K562 (cell line): Measurements from ENCODE around the gene TXK. TPM values are rescaled to one million over a fixed set of nuclear protein-coding genes. Genes with fewer than 3 reads are reported as not detected.

Experiments
- BCLAF1 ChIP-seq, 2 experiments: fragments of 450-650 bp in 1 of 2; IDR thresholded peaks; 2 replicates each; pipeline ENCODE4 v1.6.1; 2011 to 2017; ENCODE audit warnings: low read depth in 2 of 2, antibody characterized with exemption in 1 of 2, borderline replicate concordance in 1 of 2, low read length in 1 of 2, mild to moderate bottlenecking in 1 of 2, mixed read lengths in 1 of 2; ENCODE audit not compliant: control insufficient read depth in 1 of 2
- KLF6 ChIP-seq: fragments of 250-450 bp; sonication (Bioruptor Pico); IDR thresholded peaks from 2 replicates; pipeline ENCODE4 v1.4.0; 2020; ENCODE audit warnings: mild to moderate bottlenecking, moderate library complexity, borderline replicate concordance
- RNF219 ChIP-seq: fragments of 250-450 bp; sonication (Bioruptor Pico); IDR thresholded peaks from 2 replicates; pipeline ENCODE4 v1.5.0; 2022; ENCODE audit warnings: mild to moderate bottlenecking
- SMAD2 ChIP-seq: fragments of 150-350 bp; IDR thresholded peaks from 2 replicates; pipeline ENCODE4 v1.6.1; 2014; ENCODE audit warnings: low read depth, mild to moderate bottlenecking, low read length
- STAG1 ChIP-seq: sonication (generic); formaldehyde crosslinking; IDR thresholded peaks from 2 replicates; pipeline ENCODE4 v1.5.0; 2020; ENCODE audit warnings: missing genetic modification reagents, borderline replicate concordance
- ZNF449 ChIP-seq: fragments of 250-450 bp; sonication (Bioruptor Pico); IDR thresholded peaks from 2 replicates; pipeline ENCODE4 v1.8.0; 2022; ENCODE audit warnings: moderate library complexity, mild to moderate bottlenecking, inconsistent platforms
- ZNF518B ChIP-seq: fragments of 250-450 bp; sonication (Bioruptor Pico); IDR thresholded peaks from 2 replicates; pipeline ENCODE4 v1.5.0; 2021; ENCODE audit warnings: mild to moderate bottlenecking, moderate library complexity
- polyA plus RNA-seq, 8 experiments: library from polyadenylated mRNA; depleted of rRNA in 4 of 8; stranded (reverse) in 5 of 8; unstranded in 3 of 8; fragments of >200 nt; fragmentation: Nextera tagmentation in 2 of 8; fragmentation: Illumina TruSeq in 1 of 8; extraction: Ambion mirVana in 2 of 8; extraction: Trizol in 1 of 8; gene quantifications; 2 replicates each; pipeline versions ENCODE4 v1.2.1 to v1.2.3, GENCODE V29; 2011 to 2014; ENCODE audit warnings: inconsistent platforms in 1 of 8, missing spikeins in 1 of 8
- total RNA-seq, 7 experiments: library from RNA; depleted of rRNA in 6 of 7; stranded (reverse); fragments of >200 nt in 6 of 7; fragmentation: Illumina TruSeq in 2 of 7; extraction: Trizol in 2 of 7; gene quantifications; 2 replicates each; pipeline versions ENCODE4 v1.2.1 to v1.2.3, GENCODE V29; 2011 to 2021; ENCODE audit warnings: low replicate concordance in 1 of 7
- TF ChIP-seq, protein P1 (sequence below): sonication (generic); formaldehyde crosslinking; IDR thresholded peaks from 2 replicates; pipeline ENCODE4 v1.8.0; 2022; ENCODE audit warnings: mild to moderate bottlenecking, missing genetic modification reagents
- TF ChIP-seq, protein P2 (sequence below), 3 experiments: IDR thresholded peaks in 2 of 3; conservative IDR thresholded peaks in 1 of 3; 2 replicates each; pipeline ENCODE4 v1.5.1; 2011 to 2012; ENCODE audit warnings: low read length in 3 of 3, mild to moderate bottlenecking in 3 of 3, control low read depth in 2 of 3, improper control_type of control experiment in 1 of 3, inconsistent platforms in 1 of 3, low read depth in 1 of 3, mixed read lengths in 1 of 3, moderate library complexity in 1 of 3; ENCODE audit not compliant: insufficient read depth in 2 of 3

The TXK gene
- total and polyA plus RNA-seq, 9 of the 15 experiments (the other 6 are each of a cell fraction or from before 2014, with no cell fraction given), result 0.24 to 1.1 (median 0.45) TPM; not detected in 1

DNA sequence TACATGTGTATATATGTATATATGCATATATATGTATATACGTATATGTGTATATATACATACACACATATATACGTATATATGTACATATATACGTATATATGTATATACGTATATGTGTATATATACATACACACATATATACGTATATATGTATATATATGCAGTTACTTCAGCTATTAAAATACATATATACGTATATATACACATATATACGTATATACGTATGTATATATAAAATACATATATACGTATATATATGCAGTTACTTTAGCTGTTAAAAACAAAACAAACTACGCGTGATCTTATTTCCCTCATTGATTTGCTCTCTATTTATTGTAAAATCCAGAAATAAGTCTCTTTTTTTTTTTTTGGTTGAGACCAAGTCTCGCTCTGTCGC is 13.9 kb downstream of the TXK start (continued):
- TF ChIP-seq SMAD2 (no peak), KLF6 (CRISPR knock-in tag) (no peak), RNF219 (CRISPR knock-in tag) (peak; percentile 86), ZNF518B (CRISPR knock-in tag) (no peak), STAG1 (CRISPR knock-in tag) (no peak), ZNF449 (CRISPR knock-in tag) (peak; percentile 95), BCLAF1 (IDR thresholded peaks at IDR 0.05; ENCODE audit: borderline replicate concordance in 1 of 2, control insufficient read depth in 1 of 2, low read depth in 2 of 2, low read length in 1 of 2) (no peak)
- TF ChIP-seq, protein P1, sequence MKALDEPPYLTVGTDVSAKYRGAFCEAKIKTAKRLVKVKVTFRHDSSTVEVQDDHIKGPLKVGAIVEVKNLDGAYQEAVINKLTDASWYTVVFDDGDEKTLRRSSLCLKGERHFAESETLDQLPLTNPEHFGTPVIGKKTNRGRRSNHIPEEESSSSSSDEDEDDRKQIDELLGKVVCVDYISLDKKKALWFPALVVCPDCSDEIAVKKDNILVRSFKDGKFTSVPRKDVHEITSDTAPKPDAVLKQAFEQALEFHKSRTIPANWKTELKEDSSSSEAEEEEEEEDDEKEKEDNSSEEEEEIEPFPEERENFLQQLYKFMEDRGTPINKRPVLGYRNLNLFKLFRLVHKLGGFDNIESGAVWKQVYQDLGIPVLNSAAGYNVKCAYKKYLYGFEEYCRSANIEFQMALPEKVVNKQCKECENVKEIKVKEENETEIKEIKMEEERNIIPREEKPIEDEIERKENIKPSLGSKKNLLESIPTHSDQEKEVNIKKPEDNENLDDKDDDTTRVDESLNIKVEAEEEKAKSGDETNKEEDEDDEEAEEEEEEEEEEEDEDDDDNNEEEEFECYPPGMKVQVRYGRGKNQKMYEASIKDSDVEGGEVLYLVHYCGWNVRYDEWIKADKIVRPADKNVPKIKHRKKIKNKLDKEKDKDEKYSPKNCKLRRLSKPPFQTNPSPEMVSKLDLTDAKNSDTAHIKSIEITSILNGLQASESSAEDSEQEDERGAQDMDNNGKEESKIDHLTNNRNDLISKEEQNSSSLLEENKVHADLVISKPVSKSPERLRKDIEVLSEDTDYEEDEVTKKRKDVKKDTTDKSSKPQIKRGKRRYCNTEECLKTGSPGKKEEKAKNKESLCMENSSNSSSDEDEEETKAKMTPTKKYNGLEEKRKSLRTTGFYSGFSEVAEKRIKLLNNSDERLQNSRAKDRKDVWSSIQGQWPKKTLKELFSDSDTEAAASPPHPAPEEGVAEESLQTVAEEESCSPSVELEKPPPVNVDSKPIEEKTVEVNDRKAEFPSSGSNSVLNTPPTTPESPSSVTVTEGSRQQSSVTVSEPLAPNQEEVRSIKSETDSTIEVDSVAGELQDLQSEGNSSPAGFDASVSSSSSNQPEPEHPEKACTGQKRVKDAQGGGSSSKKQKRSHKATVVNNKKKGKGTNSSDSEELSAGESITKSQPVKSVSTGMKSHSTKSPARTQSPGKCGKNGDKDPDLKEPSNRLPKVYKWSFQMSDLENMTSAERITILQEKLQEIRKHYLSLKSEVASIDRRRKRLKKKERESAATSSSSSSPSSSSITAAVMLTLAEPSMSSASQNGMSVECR (CRISPR knock-in tag), result no peak
- TF ChIP-seq, protein P2, sequence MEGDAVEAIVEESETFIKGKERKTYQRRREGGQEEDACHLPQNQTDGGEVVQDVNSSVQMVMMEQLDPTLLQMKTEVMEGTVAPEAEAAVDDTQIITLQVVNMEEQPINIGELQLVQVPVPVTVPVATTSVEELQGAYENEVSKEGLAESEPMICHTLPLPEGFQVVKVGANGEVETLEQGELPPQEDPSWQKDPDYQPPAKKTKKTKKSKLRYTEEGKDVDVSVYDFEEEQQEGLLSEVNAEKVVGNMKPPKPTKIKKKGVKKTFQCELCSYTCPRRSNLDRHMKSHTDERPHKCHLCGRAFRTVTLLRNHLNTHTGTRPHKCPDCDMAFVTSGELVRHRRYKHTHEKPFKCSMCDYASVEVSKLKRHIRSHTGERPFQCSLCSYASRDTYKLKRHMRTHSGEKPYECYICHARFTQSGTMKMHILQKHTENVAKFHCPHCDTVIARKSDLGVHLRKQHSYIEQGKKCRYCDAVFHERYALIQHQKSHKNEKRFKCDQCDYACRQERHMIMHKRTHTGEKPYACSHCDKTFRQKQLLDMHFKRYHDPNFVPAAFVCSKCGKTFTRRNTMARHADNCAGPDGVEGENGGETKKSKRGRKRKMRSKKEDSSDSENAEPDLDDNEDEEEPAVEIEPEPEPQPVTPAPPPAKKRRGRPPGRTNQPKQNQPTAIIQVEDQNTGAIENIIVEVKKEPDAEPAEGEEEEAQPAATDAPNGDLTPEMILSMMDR (IDR thresholded peaks at IDR 0.05 in 2 of 3, conservative IDR thresholded peaks at IDR 0.05 in 1 of 3; ENCODE audit: insufficient read depth in 2 of 3, low read depth in 1 of 3, low read length in 3 of 3), result no peak
